ENCODE measurements around the gene UTP20. TPM values are rescaled to one million over a fixed set of nuclear protein-coding genes. Genes with fewer than 3 reads are reported as not detected.

The UTP20 gene
- total and polyA plus RNA-seq, 4 donors = 1.5 to 10.1 (median 4.4) TPM

- Histone ChIP-seq H3K4me1 (ENCODE audit: control insufficient read depth in 4 of 4, insufficient read depth in 4 of 4, low read length in 3 of 4) (no peaks in the 10 kb centered on the region), H3K27me3 (ENCODE audit: control insufficient read depth in 4 of 4, insufficient read depth in 4 of 4, low read length in 3 of 4) (no peaks in the 10 kb centered on the region), H3K36me3 (ENCODE audit: control insufficient read depth in 4 of 4, insufficient read depth in 3 of 4, low read depth in 1 of 4, low read length in 3 of 4) (peaks cover 8 to 59% (median 37%) of the 10 kb centered on the region in 4 donors), H3K9me3 (ENCODE audit: control insufficient read depth in 4 of 4, low read length in 3 of 4) (no peaks in the 10 kb centered on the region), H3K27ac (ENCODE audit: low read depth in 1 of 2, low read length in 2 of 2) (no peak overlapping the region), H3K9ac (ENCODE audit: low read depth in 1 of 2, low read length in 2 of 2) (no peak overlapping the region), H3K4me3 (ENCODE audit: low read depth in 1 of 3, low read length in 3 of 3) (no peak overlapping the region)
- WGBS = 97% methylated on average over 2 of the region's 2 CpGs
- DNase-seq (ENCODE audit: low spot score) = no peak
- TF ChIP-seq, protein P1, sequence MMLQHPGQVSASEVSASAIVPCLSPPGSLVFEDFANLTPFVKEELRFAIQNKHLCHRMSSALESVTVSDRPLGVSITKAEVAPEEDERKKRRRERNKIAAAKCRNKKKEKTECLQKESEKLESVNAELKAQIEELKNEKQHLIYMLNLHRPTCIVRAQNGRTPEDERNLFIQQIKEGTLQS (IDR thresholded peaks at IDR 0.05) = no peak
- TF ChIP-seq GABPA (IDR thresholded peaks at IDR 0.05 in 1 of 2, conservative IDR thresholded peaks at IDR 0.05 in 1 of 2) (no peak), RXRA (IDR thresholded peaks at IDR 0.05) (no peak), FOXA1 (IDR thresholded peaks at IDR 0.05) (no peak), RAD21 (IDR thresholded peaks at IDR 0.05) (no peak), FOXA2 (IDR thresholded peaks at IDR 0.05) (no peak), ZBTB33 (IDR thresholded peaks at IDR 0.05) (no peak), HNF4A (conservative IDR thresholded peaks at IDR 0.05) (no peak), HNF4G (IDR thresholded peaks at IDR 0.05) (no peak), MAX (IDR thresholded peaks at IDR 0.05) (no peak), TAF1 (conservative IDR thresholded peaks at IDR 0.05) (no peak), CTCF (IDR thresholded peaks at IDR 0.05; ENCODE audit: low read depth, low read length, missing input control) (no peak), NR2F2 (IDR thresholded peaks at IDR 0.05) (no peak)
- TF ChIP-seq, protein P2, sequence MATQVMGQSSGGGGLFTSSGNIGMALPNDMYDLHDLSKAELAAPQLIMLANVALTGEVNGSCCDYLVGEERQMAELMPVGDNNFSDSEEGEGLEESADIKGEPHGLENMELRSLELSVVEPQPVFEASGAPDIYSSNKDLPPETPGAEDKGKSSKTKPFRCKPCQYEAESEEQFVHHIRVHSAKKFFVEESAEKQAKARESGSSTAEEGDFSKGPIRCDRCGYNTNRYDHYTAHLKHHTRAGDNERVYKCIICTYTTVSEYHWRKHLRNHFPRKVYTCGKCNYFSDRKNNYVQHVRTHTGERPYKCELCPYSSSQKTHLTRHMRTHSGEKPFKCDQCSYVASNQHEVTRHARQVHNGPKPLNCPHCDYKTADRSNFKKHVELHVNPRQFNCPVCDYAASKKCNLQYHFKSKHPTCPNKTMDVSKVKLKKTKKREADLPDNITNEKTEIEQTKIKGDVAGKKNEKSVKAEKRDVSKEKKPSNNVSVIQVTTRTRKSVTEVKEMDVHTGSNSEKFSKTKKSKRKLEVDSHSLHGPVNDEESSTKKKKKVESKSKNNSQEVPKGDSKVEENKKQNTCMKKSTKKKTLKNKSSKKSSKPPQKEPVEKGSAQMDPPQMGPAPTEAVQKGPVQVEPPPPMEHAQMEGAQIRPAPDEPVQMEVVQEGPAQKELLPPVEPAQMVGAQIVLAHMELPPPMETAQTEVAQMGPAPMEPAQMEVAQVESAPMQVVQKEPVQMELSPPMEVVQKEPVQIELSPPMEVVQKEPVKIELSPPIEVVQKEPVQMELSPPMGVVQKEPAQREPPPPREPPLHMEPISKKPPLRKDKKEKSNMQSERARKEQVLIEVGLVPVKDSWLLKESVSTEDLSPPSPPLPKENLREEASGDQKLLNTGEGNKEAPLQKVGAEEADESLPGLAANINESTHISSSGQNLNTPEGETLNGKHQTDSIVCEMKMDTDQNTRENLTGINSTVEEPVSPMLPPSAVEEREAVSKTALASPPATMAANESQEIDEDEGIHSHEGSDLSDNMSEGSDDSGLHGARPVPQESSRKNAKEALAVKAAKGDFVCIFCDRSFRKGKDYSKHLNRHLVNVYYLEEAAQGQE (IDR thresholded peaks at IDR 0.05) = no peak
Measured at GRCh38 chr12:101299346-101299745, 19.4 kb downstream of the UTP20 start.

GRCh38 chr12:101299931-101300330 lies 20.0 kb downstream of the UTP20 start:
- no peak for DNase-seq (ENCODE audit: low spot score)
- Histone ChIP-seq H3K4me1 (ENCODE audit: control insufficient read depth in 4 of 4, insufficient read depth in 4 of 4, low read length in 3 of 4) (no peaks in the 10 kb centered on the region), H3K4me3 (ENCODE audit: low read depth in 1 of 3, low read length in 3 of 3) (no peak overlapping the region), H3K9me3 (ENCODE audit: control insufficient read depth in 4 of 4, low read length in 3 of 4) (no peaks in the 10 kb centered on the region), H3K9ac (ENCODE audit: low read depth in 1 of 2, low read length in 2 of 2) (no peak overlapping the region), H3K27ac (ENCODE audit: low read depth in 1 of 2, low read length in 2 of 2) (no peak overlapping the region), H3K27me3 (ENCODE audit: control insufficient read depth in 4 of 4, insufficient read depth in 4 of 4, low read length in 3 of 4) (no peaks in the 10 kb centered on the region), H3K36me3 (ENCODE audit: control insufficient read depth in 4 of 4, insufficient read depth in 3 of 4, low read depth in 1 of 4, low read length in 3 of 4) (peaks cover 8 to 65% (median 35%) of the 10 kb centered on the region in 4 donors)
- WGBS = 97% methylated on average over 3 of the region's 3 CpGs
- TF ChIP-seq EGR1 (IDR thresholded peaks at IDR 0.05; ENCODE audit: low read depth in 2 of 2) (no peak), YY1 (IDR thresholded peaks at IDR 0.05) (no peak), CTCF (IDR thresholded peaks at IDR 0.05; ENCODE audit: low read depth, low read length, missing input control) (no peak), TAF1 (conservative IDR thresholded peaks at IDR 0.05) (no peak), JUND (IDR thresholded peaks at IDR 0.05) (no peak), HNF4G (IDR thresholded peaks at IDR 0.05) (no peak)
